Measurements from ENCODE around the gene SMIM29. TPM values are rescaled to one million over a fixed set of nuclear protein-coding genes. Genes with fewer than 3 reads are reported as not detected.

SMIM29 gene
- total RNA-seq, 2 experiments from 2014 or later: 22.0 to 23.9 TPM

- peaks cover 4% of the 10 kb centered on the region for H3K4me1 ChIP-seq (ENCODE audit: insufficient read depth, low read length)
- H3K4me3 Mint-ChIP-seq: no peak overlapping the region
- peaks cover 72% of the 10 kb centered on the region for H3K36me3 Mint-ChIP-seq (ENCODE audit: low read depth)
- ChIA-PET POLR2A (interaction anchor here (1.2 kb wide), 1 partner anchor 40 kb away, joined by 3 read pairs; the partner anchor contains the start of gene SMIM29), CTCF (interaction anchor here (0.9 kb wide), 1 partner anchor 93 kb away, joined by 3 read pairs; no protein-coding TSS in a partner anchor)
- H3K4me1 Mint-ChIP-seq (ENCODE audit: low read depth): peaks cover 21% of the 10 kb centered on the region
- H3K9me3 ChIP-seq (ENCODE audit: control insufficient read depth in 1 of 2, insufficient read depth in 1 of 2, low read length in 2 of 2): no peaks in the 10 kb centered on the region
- TF ChIP-seq, protein P1, sequence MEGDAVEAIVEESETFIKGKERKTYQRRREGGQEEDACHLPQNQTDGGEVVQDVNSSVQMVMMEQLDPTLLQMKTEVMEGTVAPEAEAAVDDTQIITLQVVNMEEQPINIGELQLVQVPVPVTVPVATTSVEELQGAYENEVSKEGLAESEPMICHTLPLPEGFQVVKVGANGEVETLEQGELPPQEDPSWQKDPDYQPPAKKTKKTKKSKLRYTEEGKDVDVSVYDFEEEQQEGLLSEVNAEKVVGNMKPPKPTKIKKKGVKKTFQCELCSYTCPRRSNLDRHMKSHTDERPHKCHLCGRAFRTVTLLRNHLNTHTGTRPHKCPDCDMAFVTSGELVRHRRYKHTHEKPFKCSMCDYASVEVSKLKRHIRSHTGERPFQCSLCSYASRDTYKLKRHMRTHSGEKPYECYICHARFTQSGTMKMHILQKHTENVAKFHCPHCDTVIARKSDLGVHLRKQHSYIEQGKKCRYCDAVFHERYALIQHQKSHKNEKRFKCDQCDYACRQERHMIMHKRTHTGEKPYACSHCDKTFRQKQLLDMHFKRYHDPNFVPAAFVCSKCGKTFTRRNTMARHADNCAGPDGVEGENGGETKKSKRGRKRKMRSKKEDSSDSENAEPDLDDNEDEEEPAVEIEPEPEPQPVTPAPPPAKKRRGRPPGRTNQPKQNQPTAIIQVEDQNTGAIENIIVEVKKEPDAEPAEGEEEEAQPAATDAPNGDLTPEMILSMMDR (IDR thresholded peaks at IDR 0.05): no peak
- H3K4me3 ChIP-seq (ENCODE audit: low read length): no peak overlapping the region
- H3K9me3 Mint-ChIP-seq: no peaks in the 10 kb centered on the region
- no peak for ATAC-seq (ENCODE audit: poor library complexity)
- no peak overlapping the region for H3K27ac ChIP-seq (ENCODE audit: low read depth in 1 of 2, low read length in 2 of 2)
- H3K27me3 Mint-ChIP-seq: no peaks in the 10 kb centered on the region
- H3K27ac Mint-ChIP-seq: peak overlapping the region; percentile 56
- no peak for DNase-seq
- H3K27me3 ChIP-seq (ENCODE audit: control insufficient read depth in 1 of 2, insufficient read depth in 2 of 2, low read length in 2 of 2): no peaks in the 10 kb centered on the region
- peaks cover 33% of the 10 kb centered on the region for H3K36me3 ChIP-seq (ENCODE audit: insufficient read depth, low read length)
- intact Hi-C loops (cut with DNase I, micrococcal nuclease): no loop called here
Observed at GRCh38 chr6:34289137-34289536, 40.3 kb upstream of the SMIM29 start.

- intact Hi-C loops (cut with DNase I, micrococcal nuclease): no loop called here
- Mint-ChIP-seq H3K27ac (peak overlapping the region; percentile 56), H3K27me3 (no peaks in the 10 kb centered on the region), H3K4me1 (ENCODE audit: low read depth) (peaks cover 21% of the 10 kb centered on the region), H3K36me3 (ENCODE audit: low read depth) (peaks cover 72% of the 10 kb centered on the region), H3K4me3 (no peak overlapping the region), H3K9me3 (no peaks in the 10 kb centered on the region)
- peaks cover 6% of the 10 kb centered on the region for H3K4me1 ChIP-seq (ENCODE audit: insufficient read depth, low read length)
- no peaks in the 10 kb centered on the region for H3K9me3 ChIP-seq (ENCODE audit: control insufficient read depth in 1 of 2, insufficient read depth in 1 of 2, low read length in 2 of 2)
- no peak overlapping the region for H3K27ac ChIP-seq (ENCODE audit: low read depth in 1 of 2, low read length in 2 of 2)
- H3K36me3 ChIP-seq (ENCODE audit: insufficient read depth, low read length): peaks cover 28% of the 10 kb centered on the region
- DNase-seq: no peak
- TF ChIP-seq, protein P1 (IDR thresholded peaks at IDR 0.05): no peak
- ChIA-PET POLR2A (interaction anchor here (1.2 kb wide), 1 partner anchor 39 kb away, joined by 3 read pairs; the partner anchor contains the start of gene SMIM29), CTCF (no interaction called here)
- no peak for ATAC-seq (ENCODE audit: poor library complexity)
- H3K27me3 ChIP-seq (ENCODE audit: control insufficient read depth in 1 of 2, insufficient read depth in 2 of 2, low read length in 2 of 2): no peaks in the 10 kb centered on the region
- H3K4me3 ChIP-seq (ENCODE audit: low read length): no peak overlapping the region
Observed at GRCh38 chr6:34288581-34288980, 39.8 kb upstream of the SMIM29 start.

DNA sequence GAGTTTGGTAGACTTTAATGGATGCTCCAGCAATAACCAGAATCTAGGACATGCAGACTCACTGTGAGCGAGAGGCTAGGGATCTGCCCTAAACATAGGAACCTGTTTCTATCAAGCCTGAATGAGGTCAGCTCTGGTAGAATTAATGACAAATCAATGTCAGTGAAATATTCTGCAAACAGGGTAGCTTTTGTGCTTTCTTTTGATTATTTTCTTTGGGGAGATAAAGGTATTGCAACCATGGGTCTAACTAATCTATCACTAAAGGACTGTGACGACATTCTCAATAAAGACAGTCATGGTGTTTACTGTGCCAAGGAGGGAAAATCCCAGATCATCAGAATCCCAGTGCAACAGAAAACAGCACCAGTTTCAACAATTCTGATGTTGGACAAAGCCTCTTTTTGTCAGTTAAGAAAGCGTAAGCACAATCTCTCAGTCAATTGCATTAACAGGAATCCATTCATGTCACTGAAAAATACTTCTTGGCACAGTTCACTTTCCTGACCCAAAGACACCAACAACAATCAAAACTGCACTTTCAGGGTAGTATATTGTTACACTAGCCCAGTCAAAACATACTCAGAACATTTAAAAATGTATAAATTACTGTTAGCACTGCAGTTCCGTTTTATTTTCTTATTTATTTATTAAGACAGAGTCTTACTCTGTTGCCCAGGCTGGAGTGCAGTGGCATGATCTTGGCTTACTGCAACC is 36.8 kb upstream of the SMIM29 start:
- H3K4me3 ChIP-seq (ENCODE audit: low read length): no peak overlapping the region
- ATAC-seq (ENCODE audit: poor library complexity): no peak
- POLR2A ChIA-PET: no interaction called here

More for the DNA sequence above, 36.8 kb upstream of the SMIM29 start:
- Histone ChIP-seq H3K27me3 (ENCODE audit: control insufficient read depth in 1 of 2, insufficient read depth in 2 of 2, low read length in 2 of 2) (no peaks in the 10 kb centered on the region), H3K9me3 (ENCODE audit: control insufficient read depth in 1 of 2, insufficient read depth in 1 of 2, low read length in 2 of 2) (no peaks in the 10 kb centered on the region), H3K27ac (ENCODE audit: low read depth in 1 of 2, low read length in 2 of 2) (no peak overlapping the region), H3K36me3 (ENCODE audit: insufficient read depth, low read length) (peaks cover 13% of the 10 kb centered on the region), H3K4me1 (ENCODE audit: insufficient read depth, low read length) (peaks cover 6% of the 10 kb centered on the region)
- Mint-ChIP-seq H3K4me1 (ENCODE audit: low read depth) (peaks cover 21% of the 10 kb centered on the region), H3K27ac (no peak overlapping the region), H3K9me3 (no peaks in the 10 kb centered on the region), H3K4me3 (no peak overlapping the region), H3K36me3 (ENCODE audit: low read depth) (peaks cover 68% of the 10 kb centered on the region), H3K27me3 (no peaks in the 10 kb centered on the region)
- DNase-seq: no peak
- TF ChIP-seq, protein P1 (IDR thresholded peaks at IDR 0.05): no peak
- intact Hi-C loops (cut with DNase I, micrococcal nuclease): no loop called here
- CTCF ChIA-PET: no interaction called here

Measured in CD4-positive, alpha-beta T cell (primary cell).